ENCODE data around the gene MRPL43. TPM values are rescaled to one million over a fixed set of nuclear protein-coding genes. Genes with fewer than 3 reads are reported as not detected.

MRPL43 gene
- total RNA-seq, 2 experiments from 2014 or later, result 47.0 to 50.1 TPM

- no peak overlapping the region for H3K27ac Mint-ChIP-seq
- peaks cover 30% of the 10 kb centered on the region for H3K36me3 Mint-ChIP-seq
- no peak for DNase-seq
- no peaks in the 10 kb centered on the region for H3K9me3 Mint-ChIP-seq
- H3K27me3 Mint-ChIP-seq, result no peaks in the 10 kb centered on the region
- POLR2A ChIA-PET, result interaction anchor here (0.7 kb wide), 1 partner anchor 51 kb away, joined by 3 read pairs; no protein-coding TSS in a partner anchor
- intact Hi-C loops (cut with micrococcal nuclease), result no loop called here
- H3K4me1 Mint-ChIP-seq (ENCODE audit: low read depth), result peaks cover 35% of the 10 kb centered on the region
- CTCF ChIA-PET, result interaction anchor here (14.6 kb wide), 1 partner anchor 23 kb away, joined by 199 read pairs; no protein-coding TSS in a partner anchor
- no peak overlapping the region for H3K4me3 Mint-ChIP-seq
These were observed 6.8 kb upstream of the MRPL43 start for GRCh38 chr10:100993986-100994708.

DNA sequence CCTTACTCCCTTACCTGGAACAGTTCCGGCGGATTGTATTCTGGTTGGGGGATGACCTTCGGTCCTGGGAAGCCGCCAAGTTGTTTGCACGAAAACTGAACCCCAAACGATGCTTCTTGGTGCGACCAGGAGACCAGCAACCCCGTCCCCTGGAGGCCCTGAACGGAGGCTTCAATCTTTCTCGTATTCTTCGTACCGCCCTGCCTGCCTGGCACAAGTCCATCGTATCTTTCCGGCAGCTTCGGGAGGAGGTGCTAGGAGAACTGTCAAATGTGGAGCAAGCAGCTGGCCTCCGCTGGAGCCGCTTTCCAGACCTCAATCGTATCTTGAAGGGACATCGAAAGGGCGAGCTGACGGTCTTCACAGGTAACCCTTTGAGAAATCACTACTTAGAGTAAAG is 1.8 kb upstream of the MRPL43 start:
- intact Hi-C loops (cut with micrococcal nuclease), result no loop called here
- Mint-ChIP-seq H3K36me3 (peaks cover 34% of the 10 kb centered on the region), H3K4me1 (ENCODE audit: low read depth) (peaks cover 46% of the 10 kb centered on the region), H3K9me3 (no peaks in the 10 kb centered on the region), H3K4me3 (no peak overlapping the region), H3K27me3 (no peaks in the 10 kb centered on the region), H3K27ac (no peak overlapping the region)
- POLR2A ChIA-PET, result interaction anchor here (1.0 kb wide), 1 partner anchor 9 kb away, joined by 4 read pairs; no protein-coding TSS in a partner anchor
- DNase-seq, result no peak
- CTCF ChIA-PET, result interaction anchor here (1.1 to 5.7 kb wide), 5 partner anchors 9 to 30 kb away, joined by 3 to 58 read pairs (median 7); partner anchors contain the start of genes LZTS2 and SEMA4G

GRCh38 chr10:100988166-100988565 is 869 bp upstream of the MRPL43 start:
- no peaks in the 10 kb centered on the region for H3K9me3 Mint-ChIP-seq
- CTCF ChIA-PET, result interaction anchor here (0.6 to 5.7 kb wide), 7 partner anchors 10 to 127 kb away, joined by 3 to 58 read pairs (median 4); partner anchors contain the start of genes LZTS2 and SEMA4G
- H3K4me3 Mint-ChIP-seq, result peak overlapping the region; percentile 92
- no peaks in the 10 kb centered on the region for H3K27me3 Mint-ChIP-seq
- intact Hi-C loops (cut with micrococcal nuclease), result no loop called here
- no peak overlapping the region for H3K27ac Mint-ChIP-seq
- POLR2A ChIA-PET, result interaction anchor here (0.6 to 1.3 kb wide), 3 partner anchors 10 to 1013 kb away, joined by 3 to 4 read pairs (median 3); no protein-coding TSS in a partner anchor
- H3K36me3 Mint-ChIP-seq, result peaks cover 32% of the 10 kb centered on the region
- peaks cover 46% of the 10 kb centered on the region for H3K4me1 Mint-ChIP-seq (ENCODE audit: low read depth)
- DNase-seq, result no peak

DNA sequence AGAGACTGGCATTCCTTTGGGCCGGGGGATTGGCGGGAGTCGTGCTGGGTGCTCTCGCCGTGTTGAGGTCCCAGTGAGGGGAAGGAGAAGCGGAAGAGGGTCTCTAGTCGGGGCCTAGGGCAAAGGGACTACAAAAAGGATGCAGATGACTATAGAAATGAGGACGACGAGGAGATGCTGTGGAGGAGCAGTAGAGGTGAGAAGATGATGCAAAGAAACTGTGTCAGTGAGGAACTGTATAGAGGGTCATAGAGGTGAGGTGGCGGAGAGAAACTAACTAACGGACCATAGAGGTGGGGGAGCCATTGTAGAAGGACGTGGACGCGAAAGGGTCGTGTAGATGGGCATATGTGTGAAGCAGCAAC is 370 bp upstream of the MRPL43 start:
- CTCF ChIA-PET, result interaction anchor here (0.6 to 5.7 kb wide), 5 partner anchors 10 to 128 kb away, joined by 3 to 58 read pairs (median 7); partner anchors contain the start of gene LZTS2
- DNase-seq, result no peak
- Mint-ChIP-seq H3K4me1 (ENCODE audit: low read depth) (peaks cover 46% of the 10 kb centered on the region), H3K9me3 (no peaks in the 10 kb centered on the region), H3K4me3 (peak overlapping the region; percentile 92), H3K27me3 (no peaks in the 10 kb centered on the region), H3K27ac (peak overlapping the region; percentile 76), H3K36me3 (peaks cover 33% of the 10 kb centered on the region)
- POLR2A ChIA-PET, result interaction anchor here (0.6 to 1.3 kb wide), 2 partner anchors 28 to 1014 kb away, joined by 3 read pairs; no protein-coding TSS in a partner anchor
- intact Hi-C loops (cut with micrococcal nuclease), result loop anchor here (1.0 kb wide), 1 partner anchor 10 kb away; no protein-coding TSS in a partner anchor

GRCh38 chr10:100986623-100986951 is 710 bp downstream of the MRPL43 start:
- Mint-ChIP-seq H3K4me3 (peak overlapping the region; percentile 92), H3K9me3 (no peaks in the 10 kb centered on the region), H3K4me1 (ENCODE audit: low read depth) (peaks cover 46% of the 10 kb centered on the region), H3K36me3 (peaks cover 33% of the 10 kb centered on the region), H3K27me3 (no peaks in the 10 kb centered on the region), H3K27ac (no peak overlapping the region)
- CTCF ChIA-PET, result interaction anchor here (1.2 to 5.7 kb wide), 3 partner anchors 11 to 55 kb away, joined by 3 to 58 read pairs (median 3); partner anchors contain the start of gene LZTS2
- no peak for DNase-seq
- POLR2A ChIA-PET, result interaction anchor here (1.0 kb wide), 1 partner anchor 45 kb away, joined by 3 read pairs; no protein-coding TSS in a partner anchor
- intact Hi-C loops (cut with micrococcal nuclease), result no loop called here

- CTCF ChIA-PET, result interaction anchor here (1.3 to 5.7 kb wide), 2 partner anchors 13 to 56 kb away, joined by 3 to 58 read pairs; partner anchors contain the start of gene LZTS2
- no peaks in the 10 kb centered on the region for H3K27me3 Mint-ChIP-seq
- intact Hi-C loops (cut with micrococcal nuclease), result no loop called here
- POLR2A ChIA-PET, result no interaction called here
- H3K4me3 Mint-ChIP-seq, result no peak overlapping the region
- no peak overlapping the region for H3K27ac Mint-ChIP-seq
- no peak for DNase-seq
- H3K9me3 Mint-ChIP-seq, result no peaks in the 10 kb centered on the region
- peaks cover 23% of the 10 kb centered on the region for H3K36me3 Mint-ChIP-seq
- H3K4me1 Mint-ChIP-seq (ENCODE audit: low read depth), result peaks cover 35% of the 10 kb centered on the region
These were observed 2.0 kb downstream of the MRPL43 start for GRCh38 chr10:100985336-100985735.

GRCh38 chr10:100984672-100985177 is 2.6 kb downstream of the MRPL43 start:
- intact Hi-C loops (cut with micrococcal nuclease), result no loop called here
- Mint-ChIP-seq H3K9me3 (no peaks in the 10 kb centered on the region), H3K4me1 (ENCODE audit: low read depth) (peaks cover 33% of the 10 kb centered on the region), H3K27me3 (no peaks in the 10 kb centered on the region), H3K27ac (no peak overlapping the region), H3K4me3 (no peak overlapping the region), H3K36me3 (peaks cover 21% of the 10 kb centered on the region)
- no peak for DNase-seq
- ChIA-PET POLR2A (no interaction called here), CTCF (interaction anchor here (5.7 kb wide), 1 partner anchor 13 kb away, joined by 58 read pairs; the partner anchor contains the start of gene LZTS2)

- no peaks in the 10 kb centered on the region for H3K27me3 Mint-ChIP-seq
- no peak overlapping the region for H3K27ac Mint-ChIP-seq
- no peaks in the 10 kb centered on the region for H3K9me3 Mint-ChIP-seq
- H3K4me3 Mint-ChIP-seq, result no peak overlapping the region
- peaks cover 15% of the 10 kb centered on the region for H3K36me3 Mint-ChIP-seq
- intact Hi-C loops (cut with micrococcal nuclease), result no loop called here
- peak; percentile 3 for DNase-seq
- H3K4me1 Mint-ChIP-seq (ENCODE audit: low read depth), result peaks cover 26% of the 10 kb centered on the region
- ChIA-PET POLR2A (no interaction called here), CTCF (interaction anchor here (2.0 kb wide), 1 partner anchor 14 kb away, joined by 4 read pairs; no protein-coding TSS in a partner anchor)
These were observed 3.2 kb downstream of the MRPL43 start for GRCh38 chr10:100983868-100984671.

- H3K27me3 Mint-ChIP-seq, result no peaks in the 10 kb centered on the region
- POLR2A ChIA-PET, result no interaction called here
- H3K9me3 Mint-ChIP-seq, result no peaks in the 10 kb centered on the region
- peaks cover 15% of the 10 kb centered on the region for H3K36me3 Mint-ChIP-seq
- intact Hi-C loops (cut with micrococcal nuclease), result no loop called here
- CTCF ChIA-PET, result interaction anchor here (2.0 kb wide), 1 partner anchor 15 kb away, joined by 4 read pairs; no protein-coding TSS in a partner anchor
- DNase-seq, result peak; percentile 5
- no peak overlapping the region for H3K27ac Mint-ChIP-seq
- H3K4me1 Mint-ChIP-seq (ENCODE audit: low read depth), result peaks cover 21% of the 10 kb centered on the region
- no peak overlapping the region for H3K4me3 Mint-ChIP-seq
These were observed 4.1 kb downstream of the MRPL43 start for GRCh38 chr10:100982916-100983830.

DNA sequence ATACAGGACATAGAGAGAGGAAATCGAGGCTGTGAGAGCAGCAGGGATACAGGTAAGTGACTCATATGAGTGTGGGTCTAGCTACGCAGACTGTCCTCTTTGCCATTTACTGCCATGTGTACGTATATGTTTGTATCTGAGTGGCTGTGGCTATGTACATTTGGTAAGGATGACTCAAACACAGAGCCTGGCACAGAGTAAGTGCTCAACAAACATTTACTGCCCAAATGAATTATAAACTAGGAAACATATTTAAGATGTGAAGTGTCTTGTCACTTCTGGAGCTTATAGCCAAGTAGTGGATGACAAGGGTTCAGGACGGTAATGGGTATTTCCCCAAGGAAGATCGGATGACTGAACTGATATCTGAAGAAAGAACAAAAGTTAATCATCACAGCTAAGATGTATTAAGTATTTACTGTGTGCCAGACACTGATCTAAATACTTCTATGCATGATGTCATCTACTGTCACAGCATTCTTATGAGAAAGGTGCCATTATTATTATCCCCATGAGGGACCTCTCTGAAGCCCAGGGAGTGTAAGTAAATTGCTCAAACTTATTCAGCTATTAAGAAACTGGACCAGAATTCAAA is 6.0 kb downstream of the MRPL43 start:
- intact Hi-C loops (cut with micrococcal nuclease), result no loop called here
- DNase-seq, result no peak
- Mint-ChIP-seq H3K27me3 (no peaks in the 10 kb centered on the region), H3K27ac (no peak overlapping the region), H3K36me3 (peaks cover 5% of the 10 kb centered on the region), H3K9me3 (no peaks in the 10 kb centered on the region), H3K4me1 (ENCODE audit: low read depth) (peaks cover 7% of the 10 kb centered on the region), H3K4me3 (no peak overlapping the region)
- ChIA-PET POLR2A (no interaction called here), CTCF (interaction anchor here (1.0 kb wide), 2 partner anchors 16 to 69 kb away, joined by 3 to 4 read pairs; no protein-coding TSS in a partner anchor)

- intact Hi-C loops (cut with micrococcal nuclease), result no loop called here
- Mint-ChIP-seq H3K36me3 (peaks cover 5% of the 10 kb centered on the region), H3K27me3 (no peaks in the 10 kb centered on the region), H3K4me1 (ENCODE audit: low read depth) (peaks cover 2% of the 10 kb centered on the region), H3K9me3 (no peaks in the 10 kb centered on the region), H3K27ac (no peak overlapping the region), H3K4me3 (no peak overlapping the region)
- ChIA-PET POLR2A (no interaction called here), CTCF (interaction anchor here (0.5 to 1.0 kb wide), 2 partner anchors 26 to 69 kb away, joined by 3 to 4 read pairs; no protein-coding TSS in a partner anchor)
- DNase-seq, result no peak
These were observed 6.6 kb downstream of the MRPL43 start for GRCh38 chr10:100980711-100981110.

Data from activated CD4-positive, alpha-beta memory T cell treated with anti-CD3 and anti-CD28 coated beads for 36 hours (primary cell).